GM21529 (cell line): Measurements from ENCODE around the gene GPR21.

Experiments
- ATAC-seq: cut with Tn5 transposase; IDR thresholded peaks from one replicate; pipeline ENCODE4 v1.9.1; 2021; ENCODE audit not compliant: unreplicated experiment

GPR21 gene

GRCh38 chr9:123033864-123034601 lies 566 bp downstream of the GPR21 start:
- no peak for ATAC-seq

DNA sequence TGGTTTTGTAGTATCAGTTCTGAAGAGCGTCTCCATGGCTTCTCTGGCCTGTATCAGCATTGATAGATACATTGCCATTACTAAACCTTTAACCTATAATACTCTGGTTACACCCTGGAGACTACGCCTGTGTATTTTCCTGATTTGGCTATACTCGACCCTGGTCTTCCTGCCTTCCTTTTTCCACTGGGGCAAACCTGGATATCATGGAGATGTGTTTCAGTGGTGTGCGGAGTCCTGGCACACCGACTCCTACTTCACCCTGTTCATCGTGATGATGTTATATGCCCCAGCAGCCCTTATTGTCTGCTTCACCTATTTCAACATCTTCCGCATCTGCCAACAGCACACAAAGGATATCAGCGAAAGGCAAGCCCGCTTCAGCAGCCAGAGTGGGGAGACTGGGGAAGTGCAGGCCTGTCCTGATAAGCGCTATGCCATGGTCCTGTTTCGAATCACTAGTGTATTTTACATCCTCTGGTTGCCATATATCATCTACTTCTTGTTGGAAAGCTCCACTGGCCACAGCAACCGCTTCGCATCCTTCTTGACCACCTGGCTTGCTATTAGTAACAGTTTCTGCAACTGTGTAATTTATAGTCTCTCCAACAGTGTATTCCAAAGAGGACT lies 1.5 kb downstream of the GPR21 start:
- ATAC-seq, result no peak

DNA sequence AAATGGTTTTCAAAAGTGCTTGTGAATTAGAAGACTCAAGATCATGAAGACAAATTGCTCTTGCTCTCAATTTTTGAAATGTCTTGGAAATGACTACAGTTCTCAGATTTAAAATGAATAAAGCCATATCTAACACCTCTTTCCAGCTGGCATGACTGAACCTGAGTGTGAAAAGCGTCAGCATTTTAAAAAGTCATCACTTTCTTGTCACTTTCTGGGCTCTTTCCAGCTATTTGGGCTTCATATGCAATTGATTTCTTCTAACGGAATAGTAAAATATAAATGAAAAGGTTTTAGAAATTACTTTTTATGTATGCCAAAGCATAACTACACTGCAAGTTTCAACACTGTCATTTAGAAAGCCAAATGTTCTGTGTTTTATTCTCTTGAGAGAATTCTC lies 2.3 kb downstream of the GPR21 start:
- ATAC-seq, result no peak

DNA sequence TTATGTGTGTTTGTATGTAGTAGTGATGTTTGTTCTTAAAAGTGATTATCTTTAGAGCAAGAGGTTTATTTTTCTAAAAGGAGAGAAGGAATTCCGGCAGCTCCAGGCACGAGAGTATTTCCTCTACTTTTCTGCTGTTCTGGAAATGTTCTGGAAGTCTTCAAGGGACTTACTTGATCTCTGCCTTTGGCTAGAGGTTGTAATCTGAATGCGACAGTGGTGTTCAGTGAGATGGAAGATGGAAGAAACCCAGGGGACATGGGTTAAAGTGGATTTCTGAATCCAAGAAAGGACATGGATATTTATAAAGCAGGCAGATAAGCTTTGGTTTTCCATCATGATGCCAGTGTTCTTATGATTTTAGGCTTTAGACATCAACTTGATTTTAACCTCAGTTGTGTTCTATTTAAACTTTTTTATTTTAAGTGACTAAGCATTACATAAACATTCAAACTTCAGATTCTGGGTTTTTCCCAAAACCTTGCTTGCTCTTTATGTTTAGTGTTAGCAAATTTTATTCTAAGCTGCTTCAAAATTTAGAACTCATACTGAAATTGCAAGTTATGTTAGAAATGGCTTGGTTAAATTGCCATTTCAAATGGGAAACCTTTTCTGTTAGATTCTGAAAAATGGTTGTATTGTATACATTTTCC lies 3.6 kb downstream of the GPR21 start:
- ATAC-seq, result no peak

DNA sequence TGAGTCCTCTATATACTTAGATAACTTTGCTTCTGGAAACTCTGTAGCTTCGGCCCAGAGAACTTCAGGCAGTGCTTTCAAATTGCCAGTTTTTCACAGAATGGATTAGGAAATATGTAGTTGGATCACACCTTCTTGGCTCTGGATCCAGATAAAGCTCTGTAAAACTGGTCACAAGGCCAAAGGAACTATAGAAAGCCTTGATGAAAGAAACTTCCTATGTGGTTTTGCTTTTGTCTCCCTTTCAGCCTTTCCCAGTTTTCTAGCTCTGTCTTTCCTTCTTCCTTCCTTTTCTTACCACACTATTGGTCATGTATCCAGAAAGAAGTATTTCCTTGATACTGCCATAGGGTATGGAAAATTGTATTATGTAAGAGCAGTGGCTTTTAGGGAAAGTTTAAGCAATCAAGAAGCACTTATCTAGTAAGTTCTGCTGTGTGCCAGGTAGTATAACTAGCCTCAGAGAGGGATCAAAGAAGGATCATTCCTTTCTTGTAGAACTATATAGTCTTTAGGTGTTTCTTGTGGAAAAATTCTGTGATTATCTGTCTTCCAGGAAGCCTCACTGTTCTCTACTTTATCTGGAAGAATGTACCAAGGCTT lies 6.3 kb downstream of the GPR21 start:
- no peak for ATAC-seq

- no peak for ATAC-seq
Measured at GRCh38 chr9:123040801-123041200, 7.3 kb downstream of the GPR21 start.

DNA sequence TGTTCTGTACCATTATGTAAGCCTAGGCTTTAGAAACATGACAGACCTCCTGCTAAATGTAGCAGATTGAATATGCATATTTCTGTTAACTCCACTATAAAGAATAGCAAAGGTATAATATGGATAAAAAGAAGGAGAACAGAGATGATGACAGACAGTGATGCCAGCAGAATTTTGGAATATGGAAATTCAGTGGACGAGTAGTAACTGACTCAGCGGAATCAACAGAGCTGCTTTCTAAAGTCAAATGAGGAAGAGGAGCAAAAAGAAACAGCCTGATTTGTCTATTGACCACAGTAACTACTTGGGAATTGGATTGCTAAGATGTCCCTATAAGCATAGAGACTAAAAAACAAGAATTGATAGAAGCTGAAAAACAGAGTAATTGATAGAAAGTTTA lies 8.0 kb downstream of the GPR21 start:
- ATAC-seq, result no peak

DNA sequence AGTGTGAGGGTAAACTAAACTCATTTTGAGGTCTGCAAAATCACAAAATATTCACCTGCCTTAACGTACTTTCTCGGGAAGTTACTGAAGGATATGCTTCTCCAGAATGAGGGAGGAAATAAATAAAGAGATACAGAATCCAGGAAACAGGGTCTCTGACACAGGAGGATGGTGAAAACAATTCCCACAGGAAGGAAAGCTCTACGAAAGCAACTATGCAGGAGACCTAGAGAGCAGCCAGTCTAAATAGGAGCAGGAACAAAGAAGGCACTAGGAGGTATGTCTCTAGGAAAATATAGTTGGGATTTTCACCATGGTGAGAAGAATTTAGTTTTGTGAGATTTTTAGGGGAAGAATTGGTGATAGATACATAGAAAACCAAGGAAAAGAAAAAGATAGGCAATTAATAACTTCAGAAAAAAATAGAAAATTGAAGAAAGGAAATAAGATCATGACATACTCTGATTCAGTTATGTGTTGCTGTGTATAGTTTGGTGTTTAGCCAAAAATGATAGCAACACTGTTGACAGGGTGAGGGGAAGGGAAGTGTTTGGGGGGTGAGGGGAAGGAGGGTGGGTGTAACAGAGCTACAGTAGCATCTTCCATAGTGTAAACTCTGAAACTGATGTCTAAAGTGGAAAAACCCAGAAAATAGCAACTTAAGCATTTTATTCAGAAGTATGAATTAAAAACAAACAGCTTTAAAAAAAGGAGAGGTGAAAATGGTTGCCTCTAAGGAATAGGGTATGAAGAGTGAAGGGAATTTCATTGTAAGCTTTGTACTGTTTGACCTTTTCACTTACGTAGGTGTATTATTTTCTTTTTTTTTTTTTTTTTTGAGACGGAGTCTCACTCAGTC lies 9.8 kb downstream of the GPR21 start:
- no peak for ATAC-seq

- no peak for ATAC-seq
Measured at GRCh38 chr9:123044586-123044985, 11.1 kb downstream of the GPR21 start.

DNA sequence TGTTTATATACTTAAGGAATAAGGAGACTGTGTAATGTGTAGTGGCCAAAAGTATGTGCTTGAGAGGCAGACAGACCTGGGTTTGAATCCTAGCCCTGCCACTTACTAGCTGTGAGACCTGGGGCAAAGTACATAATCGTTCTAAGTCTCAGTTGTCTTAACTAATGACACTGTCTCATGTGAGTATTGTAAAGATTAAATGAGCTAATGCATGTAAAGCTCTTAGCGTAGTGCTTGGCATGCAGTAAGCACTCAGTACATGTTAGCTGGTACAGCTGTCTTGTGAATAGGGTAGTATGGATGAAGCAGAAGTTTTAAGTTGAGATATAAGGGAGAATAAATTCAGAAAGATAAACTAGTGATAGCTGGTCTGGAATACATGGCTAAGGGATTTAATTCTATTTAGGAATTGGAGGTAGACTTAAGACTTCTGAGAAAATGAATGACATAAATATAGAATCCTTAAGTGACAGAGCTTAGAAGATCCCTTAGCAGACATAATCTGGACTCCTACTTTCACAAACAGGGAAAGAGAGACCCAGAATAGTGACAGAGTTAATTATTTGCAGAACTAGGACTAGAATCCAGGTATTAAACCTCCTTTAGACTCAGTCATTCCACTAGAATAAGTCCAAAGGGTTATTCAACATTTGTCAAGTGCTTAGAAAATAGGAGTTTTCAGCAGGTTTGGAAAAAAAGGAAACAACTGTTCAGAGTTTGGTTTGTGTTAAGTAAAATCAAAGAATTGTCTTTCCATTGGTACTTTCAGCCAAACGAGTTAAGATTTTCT lies 13.1 kb downstream of the GPR21 start:
- no peak for ATAC-seq

GRCh38 chr9:123048748-123049147 lies 15.3 kb downstream of the GPR21 start:
- ATAC-seq, result no peak

DNA sequence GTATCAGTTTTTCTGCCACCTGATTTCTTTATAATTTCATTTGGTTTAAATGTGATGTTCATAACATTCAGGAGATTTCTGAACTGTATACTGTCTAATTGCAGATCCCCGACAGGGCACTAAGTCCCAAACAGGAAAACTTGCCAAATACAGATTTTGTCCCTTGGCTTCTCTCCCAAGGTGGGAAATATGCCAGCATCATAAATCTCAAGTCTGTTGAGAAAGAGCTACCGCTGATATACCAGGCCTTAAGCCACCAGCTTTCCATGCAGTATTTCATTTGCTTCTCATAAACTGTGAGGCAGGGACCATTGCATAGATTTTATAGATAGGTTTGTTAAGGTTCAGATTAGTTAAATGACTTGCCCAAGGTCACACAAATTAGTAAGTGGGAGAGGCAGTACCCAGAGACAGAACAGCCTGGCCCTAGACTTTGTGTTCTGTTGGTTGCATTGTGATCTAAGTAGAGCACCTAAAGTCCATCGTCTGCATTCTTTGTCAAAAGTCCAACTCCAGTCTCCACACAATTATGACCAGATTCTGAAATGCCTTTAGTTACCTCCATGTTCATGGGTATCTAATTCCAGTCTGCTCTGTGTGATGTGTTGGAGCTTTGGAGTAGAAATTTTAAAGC lies 16.2 kb downstream of the GPR21 start:
- ATAC-seq, result no peak

DNA sequence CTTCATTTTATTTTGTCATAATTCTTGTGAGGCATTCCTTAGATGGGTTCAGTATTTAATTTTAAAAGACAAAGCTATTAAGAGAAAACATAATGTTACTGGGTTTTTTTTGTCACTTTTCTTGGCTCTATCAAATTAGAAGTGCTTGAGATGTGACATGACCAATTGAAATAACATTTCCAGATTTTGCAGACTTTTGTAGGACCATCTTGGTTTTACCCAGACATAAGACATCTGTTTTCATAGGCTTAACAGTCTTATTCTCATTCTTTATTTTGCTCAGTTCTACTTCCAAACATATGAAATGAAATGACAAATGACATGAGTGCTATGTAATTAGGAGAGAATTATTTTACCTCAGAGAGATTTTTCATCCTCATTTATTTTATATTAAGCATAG lies 19.6 kb downstream of the GPR21 start:
- ATAC-seq, result no peak

DNA sequence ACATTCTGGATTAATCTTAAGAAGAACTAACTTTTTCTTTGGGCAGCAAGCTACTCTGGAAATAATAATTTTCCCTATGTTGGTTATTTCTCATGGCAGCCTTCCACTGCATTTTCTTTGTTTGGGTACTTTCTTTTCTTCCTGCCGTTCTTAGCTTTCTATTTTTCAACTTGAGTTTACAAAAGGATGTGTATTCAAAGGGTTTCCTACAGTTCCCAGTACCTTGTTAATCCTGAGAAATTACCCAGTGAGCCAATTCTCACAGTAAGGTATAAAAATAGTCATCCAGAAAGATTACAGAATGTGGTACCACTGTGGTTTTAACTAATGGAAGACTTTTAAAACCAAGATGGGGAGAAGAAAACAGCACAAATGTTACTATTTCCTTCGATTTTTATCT lies 20.2 kb downstream of the GPR21 start:
- no peak for ATAC-seq

- ATAC-seq, result no peak
Measured at GRCh38 chr9:123058834-123059233, 25.4 kb downstream of the GPR21 start.

- ATAC-seq, result no peak
Measured at GRCh38 chr9:123059472-123060220, 26.2 kb downstream of the GPR21 start.

DNA sequence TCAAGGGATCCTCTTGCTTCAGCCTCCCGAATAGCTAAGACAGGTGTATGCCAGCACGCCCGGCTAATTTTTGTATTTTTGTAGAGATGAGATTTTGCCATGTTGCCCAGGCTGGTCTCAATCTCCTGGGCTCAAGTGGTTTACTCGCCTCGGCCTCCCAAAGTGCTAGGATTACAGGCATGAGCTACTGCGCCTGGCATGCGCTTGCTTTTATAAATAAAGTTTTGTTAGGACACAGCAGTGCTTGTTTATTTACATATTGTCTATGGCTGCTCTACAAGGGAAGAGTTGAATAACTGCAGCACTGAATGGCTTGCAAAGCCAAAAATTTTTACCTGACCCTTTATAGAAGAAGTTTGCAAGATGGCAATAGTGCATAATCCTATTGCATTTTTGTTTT lies 27.7 kb downstream of the GPR21 start:
- no peak for ATAC-seq

- ATAC-seq, result no peak
Measured at GRCh38 chr9:123062351-123063176, 29.1 kb downstream of the GPR21 start.
